H1 (cell line): ENCODE measurements around the gene NBAS. TPM values are rescaled to one million over a fixed set of nuclear protein-coding genes. Genes with fewer than 3 reads are reported as not detected.

ENCODE experiments used
- EZH2 ChIP-seq: fragments of 200-600 bp; sonication (generic); IDR thresholded peaks from 2 replicates; pipeline ENCODE4 v1.7.1; 2012; ENCODE audit warnings: low read depth, mild to moderate bottlenecking, moderate library complexity, low read length, inconsistent platforms; ENCODE audit not compliant: severe bottlenecking
- polyA plus RNA-seq, 7 experiments: library from polyadenylated mRNA; depleted of rRNA in 3 of 7; stranded (reverse) in 5 of 7; unstranded in 2 of 7; fragments of >200 nt in 5 of 7; fragments of 200-250 nt in 2 of 7; gene quantifications; 1 replicate in 5 of 7; 2 replicates in 1 of 7; 4 replicates in 1 of 7; pipeline versions ENCODE4 v1.2.1 to v1.2.3, GENCODE V29; 2011 to 2013; ENCODE audit warnings: missing spikeins in 2 of 7, mixed read lengths in 2 of 7
- total RNA-seq: library from RNA; stranded (reverse); fragmentation: NEBNext Ultra II Directional; extraction: Animal tissue kit (Norgen Biotek cat#: 25700); gene quantifications from 2 replicates; pipeline ENCODE4 v1.2.1, GENCODE V29; 2021
- TF ChIP-seq, protein P1 (sequence below): IDR thresholded peaks from 2 replicates; pipeline ENCODE4 v1.6.1; 2011; ENCODE audit warnings: low read depth, mild to moderate bottlenecking, low read length; ENCODE audit not compliant: insufficient read depth

The NBAS gene
- total and polyA plus RNA-seq, 2 of the 8 experiments (the other 6 are each of a cell fraction or from before 2014, with no cell fraction given) = 19.6 to 34.8 TPM

DNA sequence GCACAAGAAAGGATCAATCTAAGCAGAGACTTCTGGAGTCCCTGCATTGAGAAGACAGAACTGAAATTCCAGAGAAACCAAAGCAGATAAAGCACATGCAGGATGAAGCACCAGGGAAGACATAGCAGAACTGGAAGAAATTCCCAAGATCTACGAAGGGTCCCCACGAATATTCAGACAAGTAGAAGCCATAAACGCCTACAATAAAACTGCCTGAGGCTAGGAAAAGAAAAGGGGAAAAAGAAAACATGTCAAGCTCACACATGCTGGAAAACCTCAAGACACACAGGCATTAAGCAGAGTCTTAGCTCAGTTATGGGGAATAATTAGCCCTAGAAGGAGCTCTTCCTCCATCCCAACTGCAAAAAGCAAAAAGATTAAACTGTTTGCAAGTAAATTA, 171.2 kb downstream of the NBAS start (continued):
- TF ChIP-seq, protein P1, sequence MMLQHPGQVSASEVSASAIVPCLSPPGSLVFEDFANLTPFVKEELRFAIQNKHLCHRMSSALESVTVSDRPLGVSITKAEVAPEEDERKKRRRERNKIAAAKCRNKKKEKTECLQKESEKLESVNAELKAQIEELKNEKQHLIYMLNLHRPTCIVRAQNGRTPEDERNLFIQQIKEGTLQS = no peak
- TF ChIP-seq EZH2 = no peak
